Testis (tissue), 3 donors: Measurements from ENCODE around the gene PPP2CA. TPM values are rescaled to one million over a fixed set of nuclear protein-coding genes. Genes with fewer than 3 reads are reported as not detected.
"Not testable (repeated sequence)": the region's sequence is repeated elsewhere in the genome, so short reads cannot be mapped to it uniquely, and the experiment has no call there.

Experiments used
- DNase-seq: peaks from one replicate; pipeline ENCODE4 v3.0.0-alpha.2; 2019
- H3K27ac ChIP-seq, 2 donors: fragments of 200-600 bp; sonication (generic); one replicate each; pipeline ENCODE4 v1.5.1; 2019
- H3K27me3 ChIP-seq: fragments of 200-600 bp; sonication (generic); one replicate; pipeline ENCODE4 v1.5.1; 2019
- H3K36me3 ChIP-seq: fragments of 200-600 bp; sonication (generic); one replicate; pipeline ENCODE4 v1.5.1; 2017; ENCODE audit warnings: low read depth; ENCODE audit errors: missing control alignments
- H3K4me1 ChIP-seq: fragments of 200-600 bp; sonication (generic); one replicate; pipeline ENCODE4 v1.5.1; 2019
- H3K4me3 ChIP-seq, 2 donors: fragments of 200-600 bp; sonication (generic); one replicate each; pipeline ENCODE4 v1.5.1; 2017 to 2019
- H3K9me3 ChIP-seq: fragments of 200-600 bp; sonication (generic); one replicate; pipeline ENCODE4 v1.5.1; 2017
- POLR2A ChIP-seq: fragments of 450-650 bp; IDR thresholded peaks from one replicate; pipeline ENCODE4 v1.6.1; 2017; ENCODE audit warnings: antibody characterized with exemption, mild to moderate bottlenecking, moderate library complexity
- WGBS, 2 donors: methylation state at CpG; one replicate each; pipeline ENCODE4 v1.1.5; 2018; 5-methylcytosine and 5-hydroxymethylcytosine counted together
- intact Hi-C: fragments of 100-400 bp; cut with DNase I; formaldehyde crosslinking; loops from one replicate; pipeline ENCODE4 v1.15.1; 2023; ENCODE audit warnings: low total_unique reads
- polyA plus RNA-seq: library from polyadenylated mRNA; stranded (reverse); fragments of 350-450 nt; fragmentation: Illumina TruSeq; extraction: RNeasy Lipid Tissue Mini Kit (QIAGEN cat#74804); gene quantifications from one replicate; pipeline ENCODE4 v1.2.3, GENCODE V29; 2014; ENCODE audit warnings: low read depth, low replicate concordance; ENCODE audit not compliant: insufficient read depth
- total RNA-seq, 2 donors: library from RNA; depleted of rRNA; stranded (reverse); fragments of >200 nt; gene quantifications; one replicate each; pipeline ENCODE4 v1.2.3, GENCODE V29; 2016
- TF ChIP-seq, protein P1 (sequence below), 3 experiments: fragments of 450-650 bp in 2 of 3; fragments of 200-600 bp in 1 of 3; sonication (generic) in 1 of 3; IDR thresholded peaks; one replicate each; pipeline ENCODE4 v1.5.1; 2016 to 2019; ENCODE audit warnings: antibody characterized with exemption in 3 of 3, mild to moderate bottlenecking in 2 of 3, moderate library complexity in 1 of 3

Gene PPP2CA
- total and polyA plus RNA-seq, 3 donors from 2014 or later: 105 to 214 (median 125) TPM

DNA sequence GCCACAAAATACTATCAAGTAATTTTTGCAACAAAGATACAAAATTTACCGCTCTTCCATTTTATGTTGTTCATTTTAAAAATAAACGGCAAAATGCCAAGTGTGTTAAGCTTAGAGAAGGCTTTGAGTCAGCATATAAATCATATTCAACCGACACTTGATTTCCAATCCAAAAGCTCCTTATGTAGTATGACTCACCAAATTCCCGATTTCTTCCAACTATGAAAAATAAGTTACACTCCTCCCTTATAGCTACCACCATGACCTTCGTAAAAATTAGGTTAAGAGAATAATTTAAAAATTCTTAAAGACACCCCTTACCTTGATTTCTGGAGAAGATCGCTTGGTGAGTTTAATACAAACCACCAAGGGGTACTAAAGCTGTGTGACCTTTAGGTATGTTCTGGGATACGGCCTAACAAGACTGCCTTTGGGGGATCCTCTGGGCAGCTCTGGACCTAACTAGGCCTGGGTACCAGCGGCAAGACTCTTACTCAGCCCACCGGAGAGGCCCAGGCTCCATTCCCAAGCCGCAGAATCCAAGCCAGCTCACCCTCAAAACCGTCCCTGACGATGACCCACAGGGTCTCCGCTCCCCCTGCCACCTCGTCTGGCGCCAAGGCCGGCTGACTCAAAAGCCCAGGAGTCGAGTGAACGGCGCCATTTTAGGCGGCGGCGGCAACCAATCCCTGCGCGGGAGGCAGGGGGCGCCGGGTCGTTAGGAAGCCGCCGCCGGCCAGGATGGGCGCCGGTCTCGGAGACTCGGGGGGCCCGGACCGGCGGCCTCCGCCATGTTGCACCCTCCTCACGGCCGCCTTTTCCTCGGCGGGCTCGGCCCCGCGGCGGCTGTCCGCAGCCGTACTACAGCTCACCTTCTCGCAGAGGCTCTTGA lies 739 bp downstream of the PPP2CA start:
- no peaks in the 10 kb centered on the region for H3K27me3 ChIP-seq
- no peak for TF ChIP-seq POLR2A
- TF ChIP-seq, protein P1, sequence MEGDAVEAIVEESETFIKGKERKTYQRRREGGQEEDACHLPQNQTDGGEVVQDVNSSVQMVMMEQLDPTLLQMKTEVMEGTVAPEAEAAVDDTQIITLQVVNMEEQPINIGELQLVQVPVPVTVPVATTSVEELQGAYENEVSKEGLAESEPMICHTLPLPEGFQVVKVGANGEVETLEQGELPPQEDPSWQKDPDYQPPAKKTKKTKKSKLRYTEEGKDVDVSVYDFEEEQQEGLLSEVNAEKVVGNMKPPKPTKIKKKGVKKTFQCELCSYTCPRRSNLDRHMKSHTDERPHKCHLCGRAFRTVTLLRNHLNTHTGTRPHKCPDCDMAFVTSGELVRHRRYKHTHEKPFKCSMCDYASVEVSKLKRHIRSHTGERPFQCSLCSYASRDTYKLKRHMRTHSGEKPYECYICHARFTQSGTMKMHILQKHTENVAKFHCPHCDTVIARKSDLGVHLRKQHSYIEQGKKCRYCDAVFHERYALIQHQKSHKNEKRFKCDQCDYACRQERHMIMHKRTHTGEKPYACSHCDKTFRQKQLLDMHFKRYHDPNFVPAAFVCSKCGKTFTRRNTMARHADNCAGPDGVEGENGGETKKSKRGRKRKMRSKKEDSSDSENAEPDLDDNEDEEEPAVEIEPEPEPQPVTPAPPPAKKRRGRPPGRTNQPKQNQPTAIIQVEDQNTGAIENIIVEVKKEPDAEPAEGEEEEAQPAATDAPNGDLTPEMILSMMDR (IDR thresholded peaks at IDR 0.05): no peak
- WGBS, 2 donors: 0 to 1% methylated on average over 17 to 20 of the region's 49 CpGs
- peaks cover 19% of the 10 kb centered on the region for H3K4me1 ChIP-seq
- peak overlapping the region; percentile 85 to 98 for H3K4me3 ChIP-seq
- H3K9me3 ChIP-seq: no peaks in the 10 kb centered on the region
- DNase-seq: peak; percentile 62
- no peaks in the 10 kb centered on the region for H3K36me3 ChIP-seq
- peak overlapping the region; percentile 97 to 100 for H3K27ac ChIP-seq
- intact Hi-C loops: no loop called here

DNA sequence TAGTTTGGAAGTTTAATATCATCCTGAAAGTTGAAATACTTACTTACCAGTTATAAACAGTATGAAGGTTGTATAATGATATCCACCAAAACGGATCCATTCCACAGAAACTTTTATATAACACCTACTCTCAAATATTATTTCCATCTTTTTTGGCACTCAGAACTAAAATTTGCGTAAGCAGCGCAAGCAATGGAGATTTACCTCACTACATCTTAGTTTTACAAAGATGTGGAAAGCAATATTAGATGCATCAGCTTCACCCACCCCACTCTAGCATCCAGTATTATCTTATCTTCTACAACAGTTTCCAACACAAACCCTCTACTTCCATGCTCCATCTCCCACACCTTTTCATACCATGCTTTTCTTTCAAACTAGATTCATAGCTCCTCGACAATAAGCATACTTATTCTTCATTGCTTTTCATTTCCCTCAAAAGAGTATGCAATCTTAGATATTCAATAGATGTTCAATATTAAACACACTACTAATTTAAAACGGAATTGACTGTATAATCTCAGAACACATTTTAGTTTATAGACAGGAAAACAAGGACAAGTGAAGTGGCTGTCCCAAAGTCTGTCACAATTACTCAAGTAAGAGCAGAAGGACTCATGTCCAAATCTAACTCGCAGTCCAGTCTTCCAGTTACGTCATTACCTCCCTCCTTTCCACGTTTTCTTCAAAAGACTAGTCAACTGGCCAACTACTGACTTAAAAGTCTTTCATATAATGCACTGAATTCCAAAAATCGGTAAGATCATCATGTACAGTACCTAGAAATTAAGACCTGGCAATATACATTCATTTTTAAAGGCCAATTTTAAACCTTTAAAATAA lies 2.2 kb downstream of the PPP2CA start:
- no peak for DNase-seq
- intact Hi-C loops: no loop called here
- WGBS, 2 donors: 25 to 27% methylated on average over 9 of the region's 9 CpGs
- no peaks in the 10 kb centered on the region for H3K27me3 ChIP-seq
- TF ChIP-seq POLR2A: no peak
- TF ChIP-seq, protein P1 (IDR thresholded peaks at IDR 0.05): no peak
- peak overlapping the region; percentile 4 to 100 for H3K27ac ChIP-seq
- H3K36me3 ChIP-seq: no peaks in the 10 kb centered on the region
- peak overlapping the region; percentile 85 to 98 for H3K4me3 ChIP-seq
- no peaks in the 10 kb centered on the region for H3K9me3 ChIP-seq
- peaks cover 22% of the 10 kb centered on the region for H3K4me1 ChIP-seq

DNA sequence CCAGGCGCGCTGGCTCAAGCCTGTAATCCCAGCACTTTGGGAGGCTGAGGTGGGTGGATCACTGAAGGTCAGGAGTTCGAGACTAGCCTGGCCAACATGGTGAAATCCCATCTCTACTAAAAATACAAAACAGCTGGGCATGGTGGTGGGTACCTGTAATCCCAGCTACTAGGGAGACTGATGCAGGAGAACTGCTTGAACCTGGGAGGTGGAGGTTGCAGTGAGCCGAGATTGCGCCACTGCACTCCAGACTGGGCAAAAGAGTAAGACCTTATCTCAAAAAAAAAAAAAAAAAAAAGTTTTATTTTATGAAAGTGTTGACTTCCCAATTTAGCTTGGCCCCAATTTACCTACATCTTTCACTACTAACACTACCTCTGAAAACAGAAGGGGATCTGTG lies 4.2 kb downstream of the PPP2CA start:
- peaks cover 16% of the 10 kb centered on the region for H3K4me1 ChIP-seq
- H3K27ac ChIP-seq: not testable (repeated sequence)

DNA sequence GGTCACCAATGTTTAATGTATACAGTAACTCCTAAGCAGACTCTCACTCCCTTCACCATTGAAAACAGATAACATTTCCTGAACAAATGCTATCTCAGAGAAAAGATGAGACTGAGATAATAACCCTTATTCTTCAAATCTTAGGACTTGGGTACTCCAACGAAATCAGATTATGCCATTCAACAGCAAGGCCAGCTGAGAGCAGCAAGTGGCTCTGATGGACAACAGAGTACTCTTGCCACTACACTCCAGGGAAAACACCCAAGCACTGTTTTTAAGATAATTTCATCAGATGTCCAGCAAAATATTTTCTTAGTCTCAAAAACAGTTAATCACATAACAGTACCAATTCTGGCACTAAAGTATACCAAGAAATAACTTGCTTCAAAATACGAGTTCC lies 10.1 kb downstream of the PPP2CA start:
- TF ChIP-seq POLR2A: no peak
- TF ChIP-seq, protein P1 (IDR thresholded peaks at IDR 0.05): no peak
- Histone ChIP-seq H3K36me3 (no peaks in the 10 kb centered on the region), H3K27ac (no peak overlapping the region), H3K4me3 (no peak overlapping the region), H3K9me3 (no peaks in the 10 kb centered on the region), H3K4me1 (peaks cover 8% of the 10 kb centered on the region), H3K27me3 (no peaks in the 10 kb centered on the region)
- 55 to 69% methylated on average over 2 of the region's 2 CpGs for WGBS, 2 donors
- intact Hi-C loops: no loop called here
- DNase-seq: no peak

More for the DNA sequence above, 4.2 kb downstream of the PPP2CA start:
- H3K9me3 ChIP-seq, intact Hi-C loops, H3K27me3 ChIP-seq, DNase-seq, H3K4me3 ChIP-seq, H3K36me3 ChIP-seq: not testable (repeated sequence)
- 70 to 79% methylated on average over 5 of the region's 5 CpGs for WGBS, 2 donors

DNA sequence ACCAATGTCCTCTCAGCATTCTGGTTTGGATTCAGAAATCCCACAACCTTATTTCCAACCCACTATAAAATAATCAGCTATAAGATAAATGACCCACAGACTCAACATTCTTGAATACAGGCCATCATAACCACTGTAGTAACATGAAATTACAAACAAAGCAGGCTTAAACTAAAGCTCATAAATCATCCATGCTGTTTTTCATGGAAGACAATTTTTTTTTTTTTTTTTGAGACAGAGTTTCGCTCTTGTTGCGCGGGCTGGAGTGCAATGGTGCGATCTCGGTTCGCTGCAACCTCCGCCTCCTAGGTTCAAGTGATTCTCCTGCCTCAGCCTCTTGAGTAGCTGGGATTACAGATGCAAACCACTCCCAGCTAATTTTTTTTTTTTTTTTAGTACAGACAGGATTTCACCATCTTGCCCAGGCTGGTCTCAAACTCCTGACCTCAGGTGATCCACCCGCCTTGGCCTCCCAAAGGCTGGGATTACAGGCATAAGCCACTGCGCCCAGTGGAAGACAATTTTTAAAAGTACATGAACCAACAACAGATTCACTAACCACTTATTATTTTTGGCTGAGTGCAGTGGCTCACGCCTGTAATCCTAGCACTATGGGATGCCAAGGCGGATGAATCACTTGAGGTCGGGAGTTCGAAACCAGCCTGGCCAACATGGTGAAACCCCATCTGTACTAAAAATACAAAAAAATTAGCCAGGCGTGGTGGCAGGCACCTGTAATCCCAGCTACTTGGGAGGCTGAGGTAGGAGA lies 14.4 kb downstream of the PPP2CA start:
- H3K27me3 ChIP-seq, intact Hi-C loops, H3K36me3 ChIP-seq, H3K9me3 ChIP-seq, H3K27ac ChIP-seq, DNase-seq, H3K4me3 ChIP-seq: not testable (repeated sequence)
- peaks cover 15% of the 10 kb centered on the region for H3K4me1 ChIP-seq
- WGBS, 2 donors: 96 to 97% methylated on average over 14 of the region's 14 CpGs
